Right lobe of liver (tissue), 6 donors: ENCODE measurements around the gene AMIGO3. TPM values are rescaled to one million over a fixed set of nuclear protein-coding genes. Genes with fewer than 3 reads are reported as not detected.
A peak's percentile ranks its signal among the peaks of the same experiment; 100 is the strongest.

Experiments
- ATAC-seq, 4 donors: fragments of 200-7000 bp; cut with Tn5 transposase; one replicate each; pipeline ENCODE4 v1.9.1; 2020; ENCODE audit warnings: mild to moderate bottlenecking in 4 of 4, moderate library complexity in 4 of 4
- DNase-seq, 3 donors: peaks; one replicate each; pipeline ENCODE4 v3.0.0-alpha.2; 2020
- H3K27ac ChIP-seq, 3 donors: fragments of 200-600 bp; one replicate each; pipeline ENCODE4 v1.8.0; 2022
- H3K27me3 ChIP-seq, 2 donors: fragments of 200-600 bp; one replicate each; pipeline ENCODE4 v1.8.0; 2022
- H3K36me3 ChIP-seq, 4 donors: fragments of 200-600 bp; sonication (generic) in 1 of 4; one replicate each; pipeline versions ENCODE4 v1.5.1 to v1.8.0; 2017 to 2022; ENCODE audit warnings: control low read depth in 1 of 4
- H3K4me1 ChIP-seq, 4 donors: fragments of 200-600 bp; sonication (generic) in 1 of 4; one replicate each; pipeline versions ENCODE4 v1.5.1 to v1.8.0; 2017 to 2022; ENCODE audit warnings: control low read depth in 1 of 4
- H3K4me3 ChIP-seq, 3 donors: fragments of 200-600 bp; one replicate each; pipeline ENCODE4 v1.8.0; 2022
- H3K9me3 ChIP-seq, 4 donors: fragments of 200-600 bp; sonication (generic) in 1 of 4; one replicate each; pipeline versions ENCODE4 v1.5.1 to v1.8.0; 2017 to 2022; ENCODE audit warnings: control low read depth in 1 of 4
- POLR2A ChIP-seq: fragments of 450-650 bp; IDR thresholded peaks from one replicate; pipeline ENCODE4 v1.6.1; 2017; ENCODE audit warnings: antibody characterized with exemption, mild to moderate bottlenecking
- WGBS: methylation state at CpG from one replicate; pipeline ENCODE4 v1.1.6; 2018; ENCODE audit warnings: low coverage, low lambda C conversion rate; ENCODE audit not compliant: insufficient coverage; ENCODE audit errors: missing lambda C conversion rate; 5-methylcytosine and 5-hydroxymethylcytosine counted together
- intact Hi-C, 2 donors: fragments of 100-400 bp; cut with DNase I; formaldehyde crosslinking; loops; one replicate each; pipeline versions ENCODE4 v1.11.2 to v1.14.1; 2022
- total RNA-seq, 6 experiments: library from RNA; depleted of rRNA in 2 of 6; stranded (reverse); fragments of >200 nt in 2 of 6; fragmentation: NEBNext Ultra II Directional in 3 of 6; extraction: Animal tissue kit (Norgen Biotek cat#: 25700) in 3 of 6; gene quantifications; one replicate each; pipeline versions ENCODE4 v1.1.0 to v1.2.4, GENCODE V29; 2016 to 2023
- TF ChIP-seq, protein P1 (sequence below), 4 donors: fragments of 200-600 bp in 3 of 4; fragments of 450-650 bp in 1 of 4; IDR thresholded peaks; one replicate each; pipeline versions ENCODE4 v1.5.1 to v1.8.0; 2016 to 2022; ENCODE audit warnings: antibody characterized with exemption in 4 of 4, mild to moderate bottlenecking in 2 of 4
- donor health status: DM: no; HTN: yes; CAD: no.
- donor health status: DM: no; HTN: no; CAD: no.
- donor health status: DM: no; HTN: no; CAD: no.
- donor health status: DM: no; HTN: yes; CAD: no.
- donor health status: DM: no; HTN: yes; CAD: no.

AMIGO3 gene
- total RNA-seq, 6 experiments from 2014 or later = 0.07 to 2.4 (median 0.64) TPM; not detected in 2

DNA sequence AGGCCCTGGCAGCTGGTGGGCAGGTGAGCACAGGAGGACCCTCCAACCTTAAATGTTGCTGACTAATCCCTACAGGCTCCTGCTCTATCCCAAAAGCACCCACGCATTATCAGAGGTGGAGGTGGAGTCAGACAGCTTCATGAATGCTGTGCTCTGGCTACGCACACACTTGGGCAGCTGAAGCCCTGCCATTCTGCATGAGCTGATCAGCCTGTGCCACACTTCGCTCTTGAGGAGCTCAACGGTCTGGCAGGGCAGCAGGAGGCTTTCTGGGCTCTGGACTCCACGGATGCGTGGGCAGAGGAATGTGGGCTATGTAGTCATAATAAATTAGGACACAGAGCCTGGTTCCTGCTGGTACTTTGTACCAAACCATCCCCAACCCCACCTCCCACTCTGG lies 36.3 kb downstream of the AMIGO3 start:
- peaks cover 0 to 63% (median 25%) of the 10 kb centered on the region in 4 donors for H3K36me3 ChIP-seq
- no peak overlapping the region for H3K4me3 ChIP-seq
- no peak for TF ChIP-seq POLR2A
- TF ChIP-seq, protein P1, sequence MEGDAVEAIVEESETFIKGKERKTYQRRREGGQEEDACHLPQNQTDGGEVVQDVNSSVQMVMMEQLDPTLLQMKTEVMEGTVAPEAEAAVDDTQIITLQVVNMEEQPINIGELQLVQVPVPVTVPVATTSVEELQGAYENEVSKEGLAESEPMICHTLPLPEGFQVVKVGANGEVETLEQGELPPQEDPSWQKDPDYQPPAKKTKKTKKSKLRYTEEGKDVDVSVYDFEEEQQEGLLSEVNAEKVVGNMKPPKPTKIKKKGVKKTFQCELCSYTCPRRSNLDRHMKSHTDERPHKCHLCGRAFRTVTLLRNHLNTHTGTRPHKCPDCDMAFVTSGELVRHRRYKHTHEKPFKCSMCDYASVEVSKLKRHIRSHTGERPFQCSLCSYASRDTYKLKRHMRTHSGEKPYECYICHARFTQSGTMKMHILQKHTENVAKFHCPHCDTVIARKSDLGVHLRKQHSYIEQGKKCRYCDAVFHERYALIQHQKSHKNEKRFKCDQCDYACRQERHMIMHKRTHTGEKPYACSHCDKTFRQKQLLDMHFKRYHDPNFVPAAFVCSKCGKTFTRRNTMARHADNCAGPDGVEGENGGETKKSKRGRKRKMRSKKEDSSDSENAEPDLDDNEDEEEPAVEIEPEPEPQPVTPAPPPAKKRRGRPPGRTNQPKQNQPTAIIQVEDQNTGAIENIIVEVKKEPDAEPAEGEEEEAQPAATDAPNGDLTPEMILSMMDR (IDR thresholded peaks at IDR 0.05) = no peak
- peaks cover 0 to 8% (median 0%) of the 10 kb centered on the region in 4 donors for H3K4me1 ChIP-seq
- no peaks in the 10 kb centered on the region for H3K27me3 ChIP-seq
- no peaks in the 10 kb centered on the region for H3K9me3 ChIP-seq
- no peak overlapping the region for H3K27ac ChIP-seq
- no peak for DNase-seq
- intact Hi-C loops = no loop called here
- ATAC-seq = no peak
- 80% methylated on average over 1 of the region's 6 CpGs for WGBS

DNA sequence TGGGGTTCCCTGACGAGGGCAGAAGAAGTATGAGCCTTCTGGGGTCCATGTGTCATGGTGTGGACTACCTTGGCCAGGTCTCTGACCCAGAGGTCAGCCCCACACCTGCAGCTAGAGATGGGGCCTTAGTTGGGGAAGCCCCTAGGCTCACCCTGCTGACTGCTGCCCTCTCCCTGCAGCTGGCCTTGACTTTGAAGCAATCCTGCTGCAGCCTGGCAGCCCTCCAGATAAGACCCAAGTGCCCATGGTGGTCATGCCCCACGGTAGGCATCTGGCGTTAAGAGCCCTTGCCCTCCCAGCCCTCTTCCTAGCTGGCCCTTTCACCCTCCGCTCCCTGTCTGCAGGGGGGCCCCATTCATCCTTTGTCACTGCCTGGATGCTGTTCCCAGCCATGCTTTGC lies 37.9 kb downstream of the AMIGO3 start:
- no peaks in the 10 kb centered on the region for H3K9me3 ChIP-seq
- peak in 1 of 4 donors; percentile 3 for ATAC-seq
- H3K4me3 ChIP-seq = no peak overlapping the region
- H3K27me3 ChIP-seq = no peaks in the 10 kb centered on the region
- TF ChIP-seq, protein P1 (IDR thresholded peaks at IDR 0.05) = no peak
- TF ChIP-seq POLR2A = no peak
- DNase-seq = no peak
- H3K4me1 ChIP-seq = no peaks in the 10 kb centered on the region
- peaks cover 0 to 73% (median 32%) of the 10 kb centered on the region in 4 donors for H3K36me3 ChIP-seq
- 50% methylated on average over 2 of the region's 4 CpGs for WGBS
- intact Hi-C loops = no loop called here
- H3K27ac ChIP-seq = no peak overlapping the region

DNA sequence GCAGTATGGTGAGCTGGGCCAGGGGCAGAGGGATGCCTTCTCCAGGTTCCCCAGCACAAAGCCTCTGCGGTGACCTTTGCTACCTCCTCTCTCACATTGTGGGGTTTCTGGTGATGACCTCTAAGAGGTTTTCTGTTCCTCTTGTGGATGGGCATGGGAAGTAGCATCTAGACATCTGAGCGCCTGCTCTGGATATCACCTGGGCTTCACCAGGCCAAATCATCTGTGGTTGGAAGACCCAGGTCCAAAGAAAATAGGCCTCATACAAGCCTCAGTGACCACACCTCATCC lies 38.3 kb downstream of the AMIGO3 start:
- Histone ChIP-seq H3K27ac (no peak overlapping the region), H3K36me3 (peaks cover 0 to 74% (median 34%) of the 10 kb centered on the region in 4 donors), H3K9me3 (no peaks in the 10 kb centered on the region), H3K4me1 (no peaks in the 10 kb centered on the region), H3K27me3 (no peaks in the 10 kb centered on the region), H3K4me3 (no peak overlapping the region)
- DNase-seq = no peak
- no peak for ATAC-seq
- no peak for TF ChIP-seq POLR2A
- WGBS = no CpG with 5 or more reads among the region's 2 CpGs
- intact Hi-C loops = no loop called here

DNA sequence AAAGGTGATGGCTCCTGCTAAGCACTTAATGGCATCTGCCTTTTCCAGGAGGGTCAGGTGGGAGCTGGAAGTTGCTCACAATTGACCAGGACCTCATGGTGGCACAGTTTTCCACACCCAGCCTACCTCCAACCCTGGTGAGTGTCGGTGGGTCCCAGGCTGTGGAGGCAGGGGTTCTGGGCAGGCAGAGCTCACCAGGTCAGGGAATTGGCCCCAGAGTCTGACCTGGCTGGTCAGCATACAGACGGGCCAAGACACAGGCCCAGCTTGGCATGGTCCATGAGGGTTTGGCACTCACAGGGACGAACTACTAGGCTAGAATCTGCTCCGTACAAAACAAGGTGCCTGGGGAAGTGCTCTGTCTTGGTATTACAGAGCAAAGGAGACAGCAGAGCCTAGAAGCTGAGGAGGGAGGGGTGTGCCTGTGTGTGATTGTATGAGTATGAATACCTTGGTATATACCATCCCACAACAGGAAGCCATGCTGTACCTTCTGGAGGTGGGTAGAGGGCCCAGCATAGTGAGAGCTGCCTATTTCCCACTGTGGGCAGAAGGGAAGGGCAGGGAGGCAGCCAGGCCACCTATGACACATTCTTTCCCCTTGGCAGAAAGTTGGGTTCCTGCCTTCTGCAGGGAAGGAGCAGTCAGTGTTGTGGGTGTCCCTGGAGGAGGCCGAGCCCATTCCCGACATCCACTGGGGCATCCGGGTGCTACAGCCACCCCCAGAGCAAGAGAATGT lies 38.8 kb downstream of the AMIGO3 start:
- no peaks in the 10 kb centered on the region for H3K27me3 ChIP-seq
- TF ChIP-seq, protein P1 (IDR thresholded peaks at IDR 0.05) = no peak
- TF ChIP-seq POLR2A = no peak
- ATAC-seq (peak in 2 of 4 donors; percentile 2 to 7), DNase-seq (no peak)
- no peaks in the 10 kb centered on the region for H3K9me3 ChIP-seq
- H3K4me3 ChIP-seq = no peak overlapping the region
- intact Hi-C loops = no loop called here
- no CpG with 5 or more reads among the region's 7 CpGs for WGBS
- H3K36me3 ChIP-seq = peaks cover 0 to 79% (median 34%) of the 10 kb centered on the region in 4 donors
- H3K27ac ChIP-seq = no peak overlapping the region
- no peaks in the 10 kb centered on the region for H3K4me1 ChIP-seq

DNA sequence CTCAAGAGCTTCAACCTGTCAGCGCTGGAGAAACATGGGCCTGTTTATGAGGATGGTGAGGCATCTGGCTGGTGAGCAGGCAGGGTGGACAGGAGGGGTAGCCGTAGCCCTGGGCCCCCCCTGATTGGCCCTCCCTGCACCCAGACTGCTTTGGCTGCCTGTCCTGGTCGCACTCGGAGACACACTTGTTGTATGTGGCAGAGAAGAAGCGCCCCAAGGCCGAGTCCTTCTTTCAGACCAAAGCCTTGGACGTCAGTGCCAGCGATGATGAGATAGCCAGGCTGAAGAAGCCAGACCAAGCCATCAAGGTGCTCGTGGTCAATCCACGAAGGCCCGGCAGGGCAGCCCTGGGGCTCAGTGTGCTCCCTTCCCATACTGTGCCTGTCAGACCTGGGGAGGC lies 43.6 kb downstream of the AMIGO3 start:
- H3K4me3 ChIP-seq = no peak overlapping the region
- no peaks in the 10 kb centered on the region for H3K9me3 ChIP-seq
- peaks cover 0 to 45% (median 20%) of the 10 kb centered on the region in 4 donors for H3K36me3 ChIP-seq
- ATAC-seq = no peak
- no peak for DNase-seq
- no peak overlapping the region for H3K27ac ChIP-seq
- peaks cover 0 to 31% (median 8%) of the 10 kb centered on the region in 4 donors for H3K4me1 ChIP-seq
- intact Hi-C loops = no loop called here
- WGBS = 100% methylated on average over 1 of the region's 11 CpGs
- H3K27me3 ChIP-seq = no peaks in the 10 kb centered on the region
- TF ChIP-seq, protein P1 (IDR thresholded peaks at IDR 0.05) = no peak
- TF ChIP-seq POLR2A = no peak
